Activated CD8-positive, alpha-beta memory T cell treated with anti-CD3 and anti-CD28 coated beads, Interleukin-2, amount 10 ng/mL, durations not matched to agents 7 days and 5 days (primary cell): ENCODE measurements around the gene BARHL1. TPM values are rescaled to one million over a fixed set of nuclear protein-coding genes. Genes with fewer than 3 reads are reported as not detected.

ENCODE experiments used
- ATAC-seq: fragments of 150-1000 bp; cut with Tn5 transposase; one replicate; pipeline ENCODE4 v1.10.0; 2021; ENCODE audit warnings: moderate library complexity
- CTCF ChIA-PET: fragments of 350-600 bp; sonication (Branson Sonifier 250); formaldehyde crosslinking; loops from one replicate; lab custom pipeline; 2021; ENCODE audit warnings: antibody characterized with exemption; lab: Charles Lee
- DNase-seq: peaks from one replicate; pipeline ENCODE4 v3.0.0-alpha.2; 2020
- H3K27ac Mint-ChIP-seq: one replicate; pipeline ENCODE4 v1.8.0; 2021; ENCODE audit warnings: mild to moderate bottlenecking, mixed read lengths
- H3K27me3 Mint-ChIP-seq: one replicate; pipeline ENCODE4 v1.8.0; 2021; ENCODE audit warnings: mixed read lengths
- H3K36me3 Mint-ChIP-seq: one replicate; pipeline ENCODE4 v1.8.0; 2021; ENCODE audit warnings: mild to moderate bottlenecking, mixed read lengths
- H3K4me1 Mint-ChIP-seq: one replicate; pipeline ENCODE4 v1.8.0; 2021; ENCODE audit warnings: mixed read lengths
- H3K4me3 Mint-ChIP-seq: one replicate; pipeline ENCODE4 v1.8.0; 2021; ENCODE audit warnings: mild to moderate bottlenecking, moderate library complexity, mixed read lengths
- H3K9me3 Mint-ChIP-seq: one replicate; pipeline ENCODE4 v1.8.0; 2022; ENCODE audit warnings: low read depth, mixed read lengths
- total RNA-seq, 2 experiments: library from RNA; stranded (reverse); gene quantifications; one replicate each; pipeline ENCODE4 v1.2.3, GENCODE V29; 2021

Gene BARHL1
- not detected for total RNA-seq

DNA sequence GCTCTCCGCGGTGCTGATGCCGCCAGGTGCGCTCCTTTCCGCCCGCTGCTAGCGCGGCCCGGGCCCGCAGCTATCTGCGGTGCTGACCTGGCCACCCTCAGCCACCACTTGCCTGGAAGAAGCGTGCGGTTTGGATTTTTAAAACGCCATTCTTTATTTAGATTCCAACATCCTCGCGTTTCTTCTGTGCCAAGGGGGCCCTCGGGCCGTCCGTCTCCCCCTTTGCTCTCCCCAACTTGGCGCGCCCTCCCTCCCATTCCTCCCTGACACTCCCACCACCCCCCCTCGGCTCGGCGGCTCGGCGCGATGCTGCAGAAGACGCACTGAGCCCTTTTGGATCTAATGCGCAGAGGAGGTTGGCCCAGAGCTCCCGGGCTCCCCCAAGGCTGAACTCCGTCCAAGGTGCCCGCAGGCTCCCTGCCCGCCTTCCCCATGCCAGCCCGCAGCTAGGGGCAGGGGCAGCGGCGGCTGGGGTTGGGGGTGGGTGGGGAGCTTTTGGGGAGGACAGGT, at the start of gene BARHL1:
TSS of gene BARHL1 (plus strand) at position 331 of the 510 bp plus-strand sequence. CDS start 192 bp downstream, outside the sequence.
- no peaks in the 10 kb centered on the region for H3K9me3 Mint-ChIP-seq
- DNase-seq, result no peak
- peaks cover 88% of the 10 kb centered on the region for H3K27me3 Mint-ChIP-seq
- H3K36me3 Mint-ChIP-seq, result no peaks in the 10 kb centered on the region
- H3K4me3 Mint-ChIP-seq, result peak within 1 kb of the TSS; percentile 65
- H3K4me1 Mint-ChIP-seq, result peaks cover 11% of the 10 kb centered on the region
- CTCF ChIA-PET, result no interaction called here
- H3K27ac Mint-ChIP-seq, result peak within 1 kb of the TSS; percentile 71
- no peak for ATAC-seq

GRCh38 chr9:132534832-132535231, 47.6 kb upstream of the BARHL1 start:
- Mint-ChIP-seq H3K4me3 (no peak overlapping the region), H3K4me1 (peaks cover 5% of the 10 kb centered on the region), H3K27me3 (peaks cover 23% of the 10 kb centered on the region), H3K27ac (no peak overlapping the region), H3K9me3 (no peaks in the 10 kb centered on the region), H3K36me3 (no peaks in the 10 kb centered on the region)
- ATAC-seq (no peak), DNase-seq (no peak)
- CTCF ChIA-PET, result no interaction called here

DNA sequence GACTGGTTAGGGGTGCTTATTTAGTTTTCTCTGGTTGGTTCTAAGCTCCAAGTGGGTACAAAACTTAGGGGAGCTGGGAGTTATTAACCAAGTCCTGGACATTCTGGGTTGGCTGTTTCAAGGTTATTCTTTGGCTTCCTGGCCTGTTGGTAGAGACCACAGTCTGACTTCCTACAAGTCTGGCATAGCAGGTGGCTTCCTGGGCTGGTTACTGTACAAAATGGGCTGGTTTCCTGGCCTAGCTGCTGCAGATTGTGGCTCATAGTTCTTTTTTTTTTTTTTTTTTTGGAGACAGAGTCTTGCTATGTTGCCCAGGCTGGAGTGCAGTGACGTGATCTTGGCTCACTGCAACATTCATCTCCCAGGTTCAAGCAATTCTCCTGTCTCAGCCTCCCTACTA, 46.3 kb upstream of the BARHL1 start:
- Mint-ChIP-seq H3K36me3 (no peaks in the 10 kb centered on the region), H3K27ac (no peak overlapping the region), H3K4me3 (no peak overlapping the region), H3K4me1 (peaks cover 5% of the 10 kb centered on the region), H3K9me3 (no peaks in the 10 kb centered on the region), H3K27me3 (peaks cover 15% of the 10 kb centered on the region)
- DNase-seq (no peak), ATAC-seq (no peak)
- CTCF ChIA-PET, result no interaction called here

DNA sequence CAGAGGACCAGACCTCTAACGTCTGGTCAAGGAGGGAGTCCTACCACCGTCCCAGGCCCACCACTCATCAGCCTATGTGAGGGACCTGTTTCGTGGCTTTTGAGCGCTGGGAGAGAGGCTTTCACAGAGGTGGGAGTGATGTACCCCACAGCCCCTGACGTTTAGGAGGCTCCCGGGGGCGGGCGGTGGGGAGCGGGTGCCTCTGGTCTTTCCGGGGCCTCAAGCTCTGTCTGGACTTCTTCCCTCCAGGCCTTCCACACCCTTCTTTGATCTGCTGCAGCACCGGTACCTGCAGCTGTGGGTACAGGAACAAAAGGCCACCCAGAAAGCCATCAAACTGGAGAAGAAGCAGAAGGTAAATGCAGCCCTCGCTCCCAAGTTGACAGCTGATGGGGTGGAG, 45.1 kb upstream of the BARHL1 start:
- CTCF ChIA-PET, result interaction anchor here (2.1 kb wide), 1 partner anchor 37 kb away, joined by 8 read pairs; no protein-coding TSS in a partner anchor
- no peak for ATAC-seq
- H3K36me3 Mint-ChIP-seq, result no peaks in the 10 kb centered on the region
- peaks cover 6% of the 10 kb centered on the region for H3K27me3 Mint-ChIP-seq
- H3K27ac Mint-ChIP-seq, result no peak overlapping the region
- H3K9me3 Mint-ChIP-seq, result no peaks in the 10 kb centered on the region
- H3K4me3 Mint-ChIP-seq, result no peak overlapping the region
- peaks cover 5% of the 10 kb centered on the region for H3K4me1 Mint-ChIP-seq
- DNase-seq, result no peak

DNA sequence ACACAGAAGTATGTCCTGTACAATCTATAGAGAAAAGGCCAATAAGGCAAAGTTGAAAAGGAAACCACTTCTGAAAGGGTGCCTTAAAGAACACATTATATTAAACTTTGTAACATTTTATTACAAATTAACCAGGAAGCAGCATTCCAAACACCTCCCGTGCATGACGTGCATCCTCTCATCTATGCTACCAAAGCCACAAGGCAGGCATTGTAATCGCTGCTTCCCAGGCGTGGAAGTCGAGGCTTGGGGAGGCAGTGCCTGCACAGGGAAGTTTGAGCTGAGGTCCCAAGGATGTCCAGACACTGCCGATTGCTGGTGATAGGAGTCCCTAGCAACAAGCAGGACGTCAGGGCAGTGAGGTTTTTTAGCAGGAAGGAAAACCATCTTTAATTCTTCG, 44.3 kb upstream of the BARHL1 start:
- H3K4me1 Mint-ChIP-seq, result peaks cover 5% of the 10 kb centered on the region
- CTCF ChIA-PET, result interaction anchor here (2.1 kb wide), 1 partner anchor 37 kb away, joined by 8 read pairs; no protein-coding TSS in a partner anchor
- no peak for ATAC-seq

DNA sequence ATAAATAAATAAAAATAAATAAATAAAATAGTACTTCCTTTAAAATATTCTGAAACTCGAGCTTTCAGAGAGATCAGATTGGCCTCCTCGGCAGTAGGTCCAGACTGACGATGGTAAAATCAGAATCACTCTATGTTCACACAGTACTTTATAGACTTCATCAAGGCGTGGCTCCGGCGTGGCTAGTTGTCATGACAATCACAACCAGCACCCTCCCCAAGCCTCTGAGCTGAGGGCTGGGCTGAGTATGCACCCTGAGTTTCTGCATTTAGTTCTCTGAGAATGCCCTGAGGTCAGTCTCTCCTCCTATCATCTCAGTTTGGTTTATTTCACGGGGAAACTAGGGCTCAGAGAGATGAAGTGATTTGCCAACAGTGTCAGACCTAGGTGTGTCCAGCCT, 43.3 kb upstream of the BARHL1 start:
- DNase-seq, result no peak
- H3K27me3 Mint-ChIP-seq, result peaks cover 10% of the 10 kb centered on the region
- no peak overlapping the region for H3K27ac Mint-ChIP-seq
- no peaks in the 10 kb centered on the region for H3K36me3 Mint-ChIP-seq
- CTCF ChIA-PET, result interaction anchor here (2.1 kb wide), 1 partner anchor 36 kb away, joined by 8 read pairs; no protein-coding TSS in a partner anchor
- ATAC-seq, result no peak
- peaks cover 5% of the 10 kb centered on the region for H3K4me1 Mint-ChIP-seq
- no peaks in the 10 kb centered on the region for H3K9me3 Mint-ChIP-seq
- H3K4me3 Mint-ChIP-seq, result no peak overlapping the region

More for the DNA sequence above, 44.3 kb upstream of the BARHL1 start:
- H3K4me3 Mint-ChIP-seq, result no peak overlapping the region
- peaks cover 6% of the 10 kb centered on the region for H3K27me3 Mint-ChIP-seq
- H3K9me3 Mint-ChIP-seq, result no peaks in the 10 kb centered on the region
- H3K27ac Mint-ChIP-seq, result no peak overlapping the region
- H3K36me3 Mint-ChIP-seq, result no peaks in the 10 kb centered on the region
- DNase-seq, result no peak

- Mint-ChIP-seq H3K36me3 (no peaks in the 10 kb centered on the region), H3K4me1 (peaks cover 1% of the 10 kb centered on the region), H3K4me3 (no peak overlapping the region), H3K27me3 (peaks cover 16% of the 10 kb centered on the region), H3K9me3 (no peaks in the 10 kb centered on the region), H3K27ac (no peak overlapping the region)
- no peak for ATAC-seq
- CTCF ChIA-PET, result no interaction called here
- DNase-seq, result no peak
Measured at GRCh38 chr9:132541051-132541450, 41.4 kb upstream of the BARHL1 start.

DNA sequence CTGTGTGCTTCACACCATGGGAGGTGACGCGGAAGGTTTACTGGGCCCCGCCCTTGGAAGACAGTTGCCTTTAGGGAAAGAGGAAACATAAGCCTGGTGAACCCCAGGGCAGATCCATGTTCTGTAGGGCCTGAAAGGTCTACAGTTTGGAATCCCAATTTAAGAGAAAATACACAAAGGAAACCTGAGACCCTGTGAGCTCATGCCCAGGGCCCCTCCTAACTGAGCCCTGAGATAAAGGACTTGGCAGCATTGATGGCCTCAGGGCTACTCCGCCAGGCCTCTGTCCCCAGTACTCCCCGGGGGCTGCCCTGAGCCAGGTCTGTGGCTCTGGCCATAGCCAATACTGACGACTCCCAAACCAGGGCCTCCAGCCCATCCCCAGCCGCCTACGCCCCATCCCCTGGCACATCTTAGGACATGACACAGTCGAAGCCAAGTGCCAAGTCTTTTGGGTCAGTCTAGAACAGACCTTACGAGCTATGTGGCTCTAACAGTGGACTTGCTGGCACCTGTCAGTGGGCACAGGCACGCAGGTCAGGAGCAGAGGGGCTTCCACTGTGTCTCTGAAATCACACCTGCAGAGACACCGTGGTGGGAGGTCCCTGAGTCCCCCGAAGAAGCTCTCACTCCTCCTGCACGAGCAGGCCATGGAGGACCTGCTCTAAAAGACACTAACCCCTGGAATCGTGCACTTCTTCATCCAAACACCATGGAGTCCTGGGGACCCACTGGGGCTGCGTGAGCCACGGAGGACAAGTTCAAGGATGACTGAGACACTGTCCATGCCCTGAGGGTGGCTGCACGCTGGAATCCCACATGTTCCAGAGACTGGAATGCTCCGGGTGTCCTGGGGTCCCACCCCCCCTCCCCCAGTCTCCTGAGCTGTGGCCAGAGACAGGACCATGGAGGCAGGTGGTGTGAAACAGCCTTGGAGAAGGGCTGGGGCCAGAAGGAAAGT, 40.3 kb upstream of the BARHL1 start:
- no peaks in the 10 kb centered on the region for H3K36me3 Mint-ChIP-seq
- H3K27ac Mint-ChIP-seq, result no peak overlapping the region
- DNase-seq (no peak), ATAC-seq (no peak)
- H3K4me3 Mint-ChIP-seq, result no peak overlapping the region
- H3K9me3 Mint-ChIP-seq, result no peaks in the 10 kb centered on the region
- H3K4me1 Mint-ChIP-seq, result no peaks in the 10 kb centered on the region
- CTCF ChIA-PET, result no interaction called here
- H3K27me3 Mint-ChIP-seq, result peaks cover 24% of the 10 kb centered on the region

GRCh38 chr9:132543251-132543650, 39.2 kb upstream of the BARHL1 start:
- H3K27me3 Mint-ChIP-seq, result peaks cover 31% of the 10 kb centered on the region
- DNase-seq (no peak), ATAC-seq (no peak)
- H3K4me3 Mint-ChIP-seq, result no peak overlapping the region
- no peaks in the 10 kb centered on the region for H3K4me1 Mint-ChIP-seq
- H3K27ac Mint-ChIP-seq, result no peak overlapping the region
- H3K36me3 Mint-ChIP-seq, result no peaks in the 10 kb centered on the region
- H3K9me3 Mint-ChIP-seq, result no peaks in the 10 kb centered on the region
- CTCF ChIA-PET, result no interaction called here

DNA sequence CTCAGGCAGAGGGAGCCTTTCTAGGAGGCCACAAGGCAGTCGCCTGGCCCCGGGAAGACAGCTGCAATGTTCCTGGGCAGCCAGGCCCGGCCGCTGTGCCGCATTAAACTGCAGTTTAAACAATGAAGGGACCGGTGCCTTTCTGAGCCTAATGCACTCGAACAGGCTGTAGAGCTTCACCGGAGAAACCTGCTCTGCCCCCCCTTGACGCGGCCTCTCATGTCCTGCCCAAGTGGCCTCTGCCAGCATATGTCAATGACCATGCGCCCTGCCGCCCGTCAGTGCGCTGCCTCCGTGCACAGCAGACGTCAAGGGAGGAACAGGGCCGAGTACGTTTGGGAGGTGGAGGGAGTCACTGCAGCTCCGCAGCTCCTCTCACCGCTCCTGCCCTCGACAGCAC, 38.4 kb upstream of the BARHL1 start:
- no peaks in the 10 kb centered on the region for H3K4me1 Mint-ChIP-seq
- CTCF ChIA-PET, result no interaction called here
- no peak for ATAC-seq
- H3K9me3 Mint-ChIP-seq, result no peaks in the 10 kb centered on the region
- no peaks in the 10 kb centered on the region for H3K36me3 Mint-ChIP-seq
- H3K27me3 Mint-ChIP-seq, result peaks cover 31% of the 10 kb centered on the region
- DNase-seq, result no peak
- no peak overlapping the region for H3K4me3 Mint-ChIP-seq
- no peak overlapping the region for H3K27ac Mint-ChIP-seq

- H3K36me3 Mint-ChIP-seq, result no peaks in the 10 kb centered on the region
- CTCF ChIA-PET, result no interaction called here
- no peak overlapping the region for H3K27ac Mint-ChIP-seq
- H3K4me1 Mint-ChIP-seq, result no peaks in the 10 kb centered on the region
- DNase-seq (no peak), ATAC-seq (no peak)
- no peaks in the 10 kb centered on the region for H3K9me3 Mint-ChIP-seq
- peaks cover 35% of the 10 kb centered on the region for H3K27me3 Mint-ChIP-seq
- H3K4me3 Mint-ChIP-seq, result no peak overlapping the region
Measured at GRCh38 chr9:132545578-132545977, 36.8 kb upstream of the BARHL1 start.

GRCh38 chr9:132546148-132547051, 36.0 kb upstream of the BARHL1 start:
- Mint-ChIP-seq H3K36me3 (no peaks in the 10 kb centered on the region), H3K27me3 (peaks cover 39% of the 10 kb centered on the region), H3K9me3 (no peaks in the 10 kb centered on the region), H3K4me3 (no peak overlapping the region), H3K4me1 (no peaks in the 10 kb centered on the region), H3K27ac (no peak overlapping the region)
- CTCF ChIA-PET, result no interaction called here
- ATAC-seq (no peak), DNase-seq (no peak)

- CTCF ChIA-PET, result no interaction called here
- DNase-seq (no peak), ATAC-seq (no peak)
- Mint-ChIP-seq H3K9me3 (no peaks in the 10 kb centered on the region), H3K4me3 (no peak overlapping the region), H3K36me3 (no peaks in the 10 kb centered on the region), H3K4me1 (no peaks in the 10 kb centered on the region), H3K27ac (no peak overlapping the region), H3K27me3 (peaks cover 39% of the 10 kb centered on the region)
Measured at GRCh38 chr9:132547052-132547431, 35.4 kb upstream of the BARHL1 start.
